ENCODE data around the gene GIGYF2.
"Not testable (repeated sequence)": the region's sequence is repeated elsewhere in the genome, so short reads cannot be mapped to it uniquely, and the experiment has no call there.

GIGYF2 gene

DNA sequence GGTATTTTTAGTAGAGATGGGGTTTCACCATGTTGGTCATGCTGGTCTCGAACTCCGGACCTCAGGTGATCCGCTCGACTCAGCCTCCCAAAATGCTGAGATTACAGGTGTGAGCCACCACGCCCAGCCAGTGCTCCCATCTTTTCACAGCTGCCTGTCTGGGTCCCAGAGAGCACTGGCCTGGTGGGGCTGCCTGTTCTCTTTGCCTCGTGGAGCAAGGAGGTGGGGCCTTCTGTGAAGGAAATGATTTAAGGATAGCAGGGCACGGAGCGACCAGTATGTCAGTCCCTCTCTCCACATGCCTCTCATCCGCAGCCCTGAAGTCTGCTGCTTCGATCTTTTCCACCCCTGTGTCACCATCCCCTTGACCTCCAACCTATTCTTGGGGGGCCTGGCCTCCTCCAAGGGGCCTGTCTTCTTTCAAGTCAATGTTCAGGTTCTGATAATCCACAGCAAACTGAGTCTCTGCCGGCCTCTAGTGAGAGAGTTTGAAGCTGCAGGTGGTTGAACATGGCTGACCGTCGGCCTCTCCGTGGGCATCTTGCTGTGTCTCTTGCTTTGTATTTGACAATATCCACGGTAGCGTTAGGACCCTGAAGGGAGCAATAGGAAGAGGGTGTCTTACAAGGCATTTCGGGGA, 28.2 kb upstream of the GIGYF2 start:
- Histone ChIP-seq H3K4me2 (ENCODE audit: low read length) (no peak overlapping the region), H3K36me3 (ENCODE audit: insufficient read depth, low read length) (no peaks in the 10 kb centered on the region), H3K4me1 (ENCODE audit: control insufficient read depth, insufficient read depth, low read length) (no peaks in the 10 kb centered on the region), H3K4me3 (ENCODE audit: low read length) (no peak overlapping the region), H3K27me3 (ENCODE audit: control insufficient read depth, insufficient read depth, low read length) (peaks cover 25% of the 10 kb centered on the region), H3K9me3 (replicated peaks; ENCODE audit: low read length) (no peaks in the 10 kb centered on the region), H3K9ac (ENCODE audit: low read depth, low read length) (no peak overlapping the region)

DNA sequence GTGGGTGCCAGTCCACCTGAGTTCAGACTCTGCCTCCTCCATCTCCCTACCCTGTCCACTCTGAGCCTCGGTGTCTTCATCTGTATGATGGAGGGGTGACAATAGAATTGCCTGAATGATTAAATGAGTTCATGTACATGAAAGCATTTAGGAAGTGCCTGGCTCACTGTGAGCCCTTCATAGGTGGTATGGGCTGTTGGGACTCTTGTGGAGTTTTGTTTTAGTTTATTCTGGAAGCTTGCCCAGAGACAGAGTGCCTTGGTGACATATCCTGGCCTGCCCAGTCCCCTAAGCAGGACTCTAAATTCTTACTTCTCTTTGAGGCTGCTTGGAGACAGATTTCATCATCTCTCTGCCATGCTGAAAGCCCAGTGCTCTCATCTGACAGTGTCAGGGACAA, 24.5 kb upstream of the GIGYF2 start:
- Histone ChIP-seq H3K27me3 (ENCODE audit: control insufficient read depth, insufficient read depth, low read length) (peaks cover 11% of the 10 kb centered on the region), H3K4me3 (ENCODE audit: low read length) (no peak overlapping the region), H3K9me3 (replicated peaks; ENCODE audit: low read length) (no peaks in the 10 kb centered on the region), H3K4me2 (ENCODE audit: low read length) (no peak overlapping the region), H3K9ac (ENCODE audit: low read depth, low read length) (no peak overlapping the region), H3K36me3 (ENCODE audit: insufficient read depth, low read length) (no peaks in the 10 kb centered on the region), H3K4me1 (ENCODE audit: control insufficient read depth, insufficient read depth, low read length) (no peaks in the 10 kb centered on the region)

DNA sequence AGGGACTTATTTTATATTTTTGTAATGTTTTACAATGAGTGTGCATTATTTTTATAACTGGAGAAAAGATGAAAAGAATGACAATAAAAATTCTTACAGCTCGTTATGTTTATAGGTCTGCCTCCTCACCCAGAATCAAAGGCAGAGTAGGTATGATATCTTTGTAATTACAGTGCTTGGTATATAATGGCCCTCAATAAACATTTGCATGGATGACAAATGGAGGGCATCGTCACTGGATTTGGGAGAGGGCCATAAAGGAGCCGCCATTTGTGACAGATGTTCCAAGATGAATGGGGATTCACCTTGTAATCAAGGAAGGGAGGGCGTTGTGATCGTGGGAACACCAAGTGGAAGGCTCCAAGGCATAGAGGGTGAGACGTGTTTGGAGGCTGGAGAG, 22.6 kb upstream of the GIGYF2 start:
- peaks cover 11% of the 10 kb centered on the region for H3K27me3 ChIP-seq (ENCODE audit: control insufficient read depth, insufficient read depth, low read length)
- H3K9ac ChIP-seq (ENCODE audit: low read depth, low read length) = no peak overlapping the region
- H3K4me1 ChIP-seq (ENCODE audit: control insufficient read depth, insufficient read depth, low read length) = no peaks in the 10 kb centered on the region
- no peaks in the 10 kb centered on the region for H3K9me3 ChIP-seq (replicated peaks; ENCODE audit: low read length)
- no peak overlapping the region for H3K4me2 ChIP-seq (ENCODE audit: low read length)
- no peak overlapping the region for H3K4me3 ChIP-seq (ENCODE audit: low read length)
- H3K36me3 ChIP-seq (ENCODE audit: insufficient read depth, low read length) = no peaks in the 10 kb centered on the region

DNA sequence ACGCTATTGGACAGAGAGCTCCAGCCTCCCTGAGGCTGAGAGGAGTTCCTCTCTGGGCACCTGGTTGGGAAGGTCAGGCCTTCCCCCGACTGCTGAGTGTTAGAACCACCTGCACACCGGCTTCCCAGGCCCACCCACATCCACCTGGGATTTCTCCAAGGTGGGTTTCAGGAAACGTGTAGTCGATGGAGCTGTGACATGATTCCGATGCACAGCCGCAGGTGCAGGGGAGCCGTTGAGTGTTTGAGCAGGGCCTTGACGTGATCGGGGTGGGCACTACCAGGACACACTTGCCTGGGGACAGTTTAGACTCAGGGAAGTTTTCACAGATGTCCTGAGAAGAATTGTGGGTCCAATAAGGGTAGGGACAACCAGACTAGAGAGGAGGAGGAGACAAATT, 21.8 kb upstream of the GIGYF2 start:
- H3K4me2 ChIP-seq (ENCODE audit: low read length) = no peak overlapping the region
- H3K4me1 ChIP-seq (ENCODE audit: control insufficient read depth, insufficient read depth, low read length) = no peaks in the 10 kb centered on the region

DNA sequence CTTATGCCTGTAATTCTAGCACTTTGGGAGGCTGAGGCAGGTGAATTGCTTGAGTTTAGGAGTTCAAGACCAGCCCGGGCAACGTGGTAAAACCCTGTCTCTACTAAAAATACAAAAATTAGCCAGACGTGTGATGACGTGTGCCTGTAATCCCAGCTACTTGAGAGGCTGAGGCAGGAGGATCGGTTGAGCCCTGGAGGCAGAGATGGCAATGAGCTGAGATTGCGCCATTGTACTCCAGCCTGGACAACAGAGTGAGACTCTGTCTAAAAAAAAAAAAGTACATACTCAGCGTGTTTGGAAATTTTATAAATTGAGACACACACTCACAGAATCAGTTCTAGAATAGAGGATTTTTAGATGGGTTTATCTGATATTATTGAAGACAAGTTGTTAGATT, 17.1 kb upstream of the GIGYF2 start:
- Histone ChIP-seq H3K4me3 (ENCODE audit: low read length) (no peak overlapping the region), H3K4me1 (ENCODE audit: control insufficient read depth, insufficient read depth, low read length) (no peaks in the 10 kb centered on the region), H3K27me3 (ENCODE audit: control insufficient read depth, insufficient read depth, low read length) (peaks cover 17% of the 10 kb centered on the region), H3K36me3 (ENCODE audit: insufficient read depth, low read length) (no peaks in the 10 kb centered on the region), H3K9ac (ENCODE audit: low read depth, low read length) (no peak overlapping the region), H3K4me2 (ENCODE audit: low read length) (no peak overlapping the region), H3K9me3 (replicated peaks; ENCODE audit: low read length) (no peaks in the 10 kb centered on the region)

More for the DNA sequence above, 21.8 kb upstream of the GIGYF2 start:
- no peak overlapping the region for H3K9ac ChIP-seq (ENCODE audit: low read depth, low read length)
- no peaks in the 10 kb centered on the region for H3K36me3 ChIP-seq (ENCODE audit: insufficient read depth, low read length)
- no peak overlapping the region for H3K4me3 ChIP-seq (ENCODE audit: low read length)
- H3K9me3 ChIP-seq (replicated peaks; ENCODE audit: low read length) = no peaks in the 10 kb centered on the region
- peaks cover 11% of the 10 kb centered on the region for H3K27me3 ChIP-seq (ENCODE audit: control insufficient read depth, insufficient read depth, low read length)

DNA sequence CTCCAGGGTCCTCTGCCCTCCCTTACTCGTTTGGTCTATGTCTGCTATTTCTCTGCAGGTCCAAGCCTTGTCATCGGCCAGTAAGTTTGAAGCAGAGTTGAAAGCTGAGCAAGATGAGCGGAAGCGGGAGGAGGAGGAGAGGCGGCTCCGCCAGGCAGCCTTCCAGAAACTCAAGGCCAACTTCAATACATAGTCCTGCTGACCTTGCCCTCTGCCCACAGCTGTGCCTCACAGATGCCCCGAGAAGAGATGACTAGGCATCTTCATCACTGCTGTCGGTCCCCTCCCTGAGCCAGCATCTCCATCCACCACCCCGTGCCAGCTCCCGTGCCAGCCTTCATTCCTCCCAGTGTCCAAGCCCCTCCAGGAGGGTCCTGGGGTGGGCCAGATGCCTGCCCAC, 15.6 kb upstream of the GIGYF2 start:
- Histone ChIP-seq H3K4me1 (ENCODE audit: control insufficient read depth, insufficient read depth, low read length) (no peaks in the 10 kb centered on the region), H3K36me3 (ENCODE audit: insufficient read depth, low read length) (no peaks in the 10 kb centered on the region), H3K9ac (ENCODE audit: low read depth, low read length) (no peak overlapping the region), H3K4me2 (ENCODE audit: low read length) (no peak overlapping the region), H3K9me3 (replicated peaks; ENCODE audit: low read length) (no peaks in the 10 kb centered on the region), H3K27me3 (ENCODE audit: control insufficient read depth, insufficient read depth, low read length) (peaks cover 19% of the 10 kb centered on the region), H3K4me3 (ENCODE audit: low read length) (no peak overlapping the region)

DNA sequence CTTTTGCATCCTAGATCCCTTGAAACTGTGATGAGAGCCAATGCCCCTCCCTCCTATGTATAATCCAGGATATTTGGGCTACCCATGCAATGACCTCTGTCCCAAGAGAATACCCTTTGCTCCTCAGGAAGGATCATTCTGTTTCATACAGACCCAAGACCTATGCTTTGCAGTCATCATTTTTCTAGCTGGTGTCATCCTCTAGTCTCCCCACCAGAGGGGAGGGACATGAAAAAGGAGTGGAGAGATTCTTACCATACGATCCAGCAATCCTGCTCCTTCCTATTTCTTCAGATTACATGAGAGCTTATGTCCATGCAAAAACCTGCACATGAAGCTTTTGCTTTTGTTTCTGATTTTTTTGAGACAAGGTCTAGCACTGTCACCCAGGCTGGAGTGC, 13.8 kb upstream of the GIGYF2 start:
- H3K4me2 ChIP-seq (ENCODE audit: low read length) = no peak overlapping the region

DNA sequence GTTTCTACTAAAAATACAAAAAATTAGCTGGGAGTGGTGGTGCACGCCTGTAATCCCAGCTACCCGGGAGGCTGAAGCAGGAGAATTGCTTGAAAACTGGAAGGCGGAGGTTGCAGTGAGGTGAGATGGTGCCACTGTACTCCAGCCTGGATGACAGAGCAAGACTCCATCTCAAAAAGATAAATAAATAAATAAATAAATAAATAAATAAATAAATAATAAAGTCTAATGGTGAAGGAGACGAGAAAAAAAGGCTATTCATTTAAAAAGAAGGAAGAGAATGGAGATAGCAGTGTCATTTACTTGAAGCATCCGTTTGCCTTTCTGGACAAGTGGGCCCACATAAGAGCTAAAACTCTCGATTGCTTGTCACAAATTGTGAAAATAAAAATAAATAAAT, 11.7 kb upstream of the GIGYF2 start:
- not testable (repeated sequence) for H3K4me3 ChIP-seq (ENCODE audit: low read length); H3K4me2 ChIP-seq (ENCODE audit: low read length); H3K36me3 ChIP-seq (ENCODE audit: insufficient read depth, low read length); H3K4me1 ChIP-seq (ENCODE audit: control insufficient read depth, insufficient read depth, low read length); H3K9ac ChIP-seq (ENCODE audit: low read depth, low read length); H3K9me3 ChIP-seq (replicated peaks; ENCODE audit: low read length)
- H3K27me3 ChIP-seq (ENCODE audit: control insufficient read depth, insufficient read depth, low read length) = peaks cover 19% of the 10 kb centered on the region

More for the DNA sequence above, 13.8 kb upstream of the GIGYF2 start:
- Histone ChIP-seq H3K9ac (ENCODE audit: low read depth, low read length) (no peak overlapping the region), H3K4me1 (ENCODE audit: control insufficient read depth, insufficient read depth, low read length) (no peaks in the 10 kb centered on the region), H3K36me3 (ENCODE audit: insufficient read depth, low read length) (no peaks in the 10 kb centered on the region), H3K9me3 (replicated peaks; ENCODE audit: low read length) (no peaks in the 10 kb centered on the region), H3K27me3 (ENCODE audit: control insufficient read depth, insufficient read depth, low read length) (peaks cover 19% of the 10 kb centered on the region), H3K4me3 (ENCODE audit: low read length) (no peak overlapping the region)

DNA sequence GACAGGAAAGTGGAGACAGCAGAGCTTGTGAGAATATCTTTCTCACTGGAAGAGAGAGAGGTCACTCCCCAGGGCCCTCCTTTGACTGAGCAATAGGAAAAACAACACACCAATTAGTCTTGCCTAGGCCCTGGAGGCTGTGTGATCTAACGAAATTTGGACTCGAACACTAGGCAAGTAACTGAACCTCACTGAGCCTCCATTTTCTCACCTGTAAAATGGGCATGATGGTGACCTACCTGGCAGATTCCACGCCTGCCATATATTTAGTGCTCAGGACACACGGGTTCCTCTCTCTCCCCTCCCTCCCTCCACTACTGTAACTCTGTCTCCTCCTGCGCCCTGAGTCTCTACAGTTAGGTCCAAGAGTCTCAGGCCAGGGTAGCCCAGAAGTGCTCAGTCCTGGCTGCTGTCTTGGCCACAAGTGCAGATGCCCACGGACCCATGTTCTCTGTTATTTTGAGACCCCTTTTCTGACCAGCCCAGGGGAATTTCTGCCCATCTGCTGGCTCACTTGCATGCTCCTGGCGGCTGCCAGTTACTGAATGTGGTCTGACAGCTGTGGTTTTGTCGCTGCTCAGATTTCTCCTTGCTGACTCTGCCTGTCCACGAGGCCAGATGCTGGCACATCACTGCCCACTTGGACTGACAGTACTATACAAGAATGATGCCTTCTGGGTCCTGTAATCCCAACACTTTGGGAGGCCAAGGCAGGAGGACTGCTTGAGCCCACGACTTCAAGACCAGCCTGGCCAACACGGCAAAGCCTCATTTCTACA, 9.6 kb upstream of the GIGYF2 start:
- Histone ChIP-seq H3K9ac (ENCODE audit: low read depth, low read length) (no peak overlapping the region), H3K27me3 (ENCODE audit: control insufficient read depth, insufficient read depth, low read length) (peaks cover 5% of the 10 kb centered on the region), H3K9me3 (replicated peaks; ENCODE audit: low read length) (no peaks in the 10 kb centered on the region)

DNA sequence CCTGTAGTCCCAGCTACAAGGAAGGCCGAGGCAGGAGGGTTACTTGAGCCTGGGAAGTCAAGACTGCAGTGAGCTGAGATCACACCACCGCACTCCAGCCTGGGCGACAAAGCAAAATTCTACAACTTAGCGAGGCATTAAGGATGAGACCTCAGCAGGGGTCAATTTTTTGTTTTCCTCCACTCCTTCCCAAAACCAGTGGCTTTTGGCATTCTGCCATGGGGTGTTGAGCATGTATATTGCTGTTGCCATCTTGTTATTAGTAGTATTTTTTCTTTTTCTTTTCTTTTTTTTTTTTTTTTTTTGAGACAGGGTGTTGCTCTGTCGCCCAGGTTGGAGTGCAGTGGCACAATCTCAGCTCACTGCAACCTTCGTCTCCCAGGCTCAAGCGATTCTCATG, 8.9 kb upstream of the GIGYF2 start:
- peaks cover 3% of the 10 kb centered on the region for H3K27me3 ChIP-seq (ENCODE audit: control insufficient read depth, insufficient read depth, low read length)
- H3K4me3 ChIP-seq (ENCODE audit: low read length) = no peak overlapping the region
- no peaks in the 10 kb centered on the region for H3K9me3 ChIP-seq (replicated peaks; ENCODE audit: low read length)
- no peaks in the 10 kb centered on the region for H3K4me1 ChIP-seq (ENCODE audit: control insufficient read depth, insufficient read depth, low read length)
- H3K9ac ChIP-seq (ENCODE audit: low read depth, low read length) = no peak overlapping the region
- no peak overlapping the region for H3K4me2 ChIP-seq (ENCODE audit: low read length)
- no peaks in the 10 kb centered on the region for H3K36me3 ChIP-seq (ENCODE audit: insufficient read depth, low read length)

More for the DNA sequence above, 9.6 kb upstream of the GIGYF2 start:
- H3K4me1 ChIP-seq (ENCODE audit: control insufficient read depth, insufficient read depth, low read length) = no peaks in the 10 kb centered on the region
- no peaks in the 10 kb centered on the region for H3K36me3 ChIP-seq (ENCODE audit: insufficient read depth, low read length)
- no peak overlapping the region for H3K4me3 ChIP-seq (ENCODE audit: low read length)
- no peak overlapping the region for H3K4me2 ChIP-seq (ENCODE audit: low read length)

DNA sequence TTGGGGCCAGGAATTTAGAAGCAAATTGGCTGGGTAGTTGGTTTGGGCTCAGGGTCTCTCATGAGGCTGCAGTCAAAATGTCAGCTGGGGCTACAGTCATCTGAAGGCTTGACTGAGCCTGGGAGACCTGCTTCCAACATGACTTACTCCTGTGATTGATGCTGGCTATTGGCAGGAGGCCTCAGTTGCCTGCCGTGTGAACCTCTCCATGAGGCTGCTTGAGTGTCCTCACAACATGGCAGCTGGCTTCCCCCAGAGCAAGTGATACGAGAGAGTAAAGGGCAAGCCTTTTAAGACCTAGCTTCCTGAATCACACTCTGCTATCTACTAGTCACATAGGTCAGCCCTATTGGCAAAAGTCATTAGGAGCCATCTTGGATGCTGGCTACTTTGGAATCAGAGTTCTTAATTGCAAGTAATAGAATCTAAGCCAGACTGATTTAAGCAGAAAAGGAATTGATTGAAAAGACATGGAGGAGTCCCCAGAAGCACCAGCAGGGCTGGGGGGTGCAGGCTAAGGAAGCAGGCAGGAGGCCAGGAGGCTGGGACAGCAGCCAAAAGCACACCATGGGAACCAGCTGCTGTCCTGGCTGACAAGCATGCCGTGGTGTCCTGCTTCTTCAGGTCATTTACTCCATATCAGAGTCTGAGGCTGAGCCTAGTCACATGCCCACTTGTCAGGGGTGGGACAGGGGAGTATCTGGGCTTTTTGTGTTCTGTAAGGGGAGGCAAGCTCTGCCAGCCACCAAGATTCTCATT, 7.8 kb upstream of the GIGYF2 start:
- H3K4me1 ChIP-seq (ENCODE audit: control insufficient read depth, insufficient read depth, low read length) = no peaks in the 10 kb centered on the region
- H3K4me3 ChIP-seq (ENCODE audit: low read length) = no peak overlapping the region
- H3K27me3 ChIP-seq (ENCODE audit: control insufficient read depth, insufficient read depth, low read length) = peaks cover 3% of the 10 kb centered on the region
- H3K9ac ChIP-seq (ENCODE audit: low read depth, low read length) = no peak overlapping the region
- H3K36me3 ChIP-seq (ENCODE audit: insufficient read depth, low read length) = no peaks in the 10 kb centered on the region
- H3K9me3 ChIP-seq (replicated peaks; ENCODE audit: low read length) = no peaks in the 10 kb centered on the region
- H3K4me2 ChIP-seq (ENCODE audit: low read length) = no peak overlapping the region

All from skeletal muscle satellite cell (primary cell).